Skeletal muscle cell (primary cell): Measurements from ENCODE around the gene CHST12.
"Not testable (repeated sequence)": the region's sequence is repeated elsewhere in the genome, so short reads cannot be mapped to it uniquely, and the experiment has no call there.

Experiments used
- DNase-seq: peaks from one replicate; pipeline ENCODE4 v3.0.0-alpha.2; 2010; ENCODE audit warnings: low read depth
- H3K4me3 ChIP-seq: 2 replicates; pipeline ENCODE4 v1.5.1; 2011; ENCODE audit warnings: low read depth, mild to moderate bottlenecking, control low read depth, low read length, moderate library complexity

CHST12 gene

GRCh38 chr7:2398506-2398905, 4.9 kb upstream of the CHST12 start:
- H3K4me3 ChIP-seq, result no peak overlapping the region
- no peak for DNase-seq

DNA sequence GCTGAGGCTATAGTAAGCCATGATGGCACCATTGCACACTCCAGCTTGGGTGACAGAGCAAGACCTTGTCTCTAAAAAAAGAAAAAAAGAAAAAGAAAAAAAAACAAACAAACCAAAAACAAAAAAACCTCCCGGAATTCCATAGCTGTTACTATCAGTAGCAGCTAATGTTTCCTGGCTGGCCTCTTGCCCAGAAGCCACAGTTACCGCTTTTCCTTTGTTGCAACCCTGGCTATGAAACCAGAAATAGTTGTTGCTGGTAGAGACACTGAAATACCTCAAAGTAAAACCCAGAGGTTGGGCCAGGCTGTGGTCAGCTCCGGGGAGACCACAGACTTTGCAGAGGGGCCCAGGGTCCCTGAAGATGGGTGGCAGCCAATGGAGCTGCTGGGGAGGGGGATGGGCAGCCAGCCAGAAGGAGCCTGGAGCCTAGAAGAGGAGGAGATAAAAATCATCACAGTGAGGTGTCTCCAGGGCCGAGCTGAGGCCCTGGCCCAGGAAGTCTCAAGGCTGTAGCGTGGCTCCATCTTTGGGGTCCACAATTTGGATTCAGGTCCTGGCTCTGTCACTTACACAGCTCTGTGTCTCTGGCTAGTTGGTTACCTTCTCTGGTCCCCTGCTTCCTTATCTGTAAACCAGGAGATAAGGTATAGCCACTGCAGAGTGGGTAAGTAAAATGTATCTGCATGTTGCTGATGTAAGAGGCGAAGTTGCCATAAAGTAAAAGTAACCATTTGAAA, 3.4 kb upstream of the CHST12 start:
- DNase-seq, result peak; percentile 93
- H3K4me3 ChIP-seq, result no peak overlapping the region

GRCh38 chr7:2402687-2403013, 761 bp upstream of the CHST12 start:
- H3K4me3 ChIP-seq, result peak overlapping the region; percentile 65
- no peak for DNase-seq

DNA sequence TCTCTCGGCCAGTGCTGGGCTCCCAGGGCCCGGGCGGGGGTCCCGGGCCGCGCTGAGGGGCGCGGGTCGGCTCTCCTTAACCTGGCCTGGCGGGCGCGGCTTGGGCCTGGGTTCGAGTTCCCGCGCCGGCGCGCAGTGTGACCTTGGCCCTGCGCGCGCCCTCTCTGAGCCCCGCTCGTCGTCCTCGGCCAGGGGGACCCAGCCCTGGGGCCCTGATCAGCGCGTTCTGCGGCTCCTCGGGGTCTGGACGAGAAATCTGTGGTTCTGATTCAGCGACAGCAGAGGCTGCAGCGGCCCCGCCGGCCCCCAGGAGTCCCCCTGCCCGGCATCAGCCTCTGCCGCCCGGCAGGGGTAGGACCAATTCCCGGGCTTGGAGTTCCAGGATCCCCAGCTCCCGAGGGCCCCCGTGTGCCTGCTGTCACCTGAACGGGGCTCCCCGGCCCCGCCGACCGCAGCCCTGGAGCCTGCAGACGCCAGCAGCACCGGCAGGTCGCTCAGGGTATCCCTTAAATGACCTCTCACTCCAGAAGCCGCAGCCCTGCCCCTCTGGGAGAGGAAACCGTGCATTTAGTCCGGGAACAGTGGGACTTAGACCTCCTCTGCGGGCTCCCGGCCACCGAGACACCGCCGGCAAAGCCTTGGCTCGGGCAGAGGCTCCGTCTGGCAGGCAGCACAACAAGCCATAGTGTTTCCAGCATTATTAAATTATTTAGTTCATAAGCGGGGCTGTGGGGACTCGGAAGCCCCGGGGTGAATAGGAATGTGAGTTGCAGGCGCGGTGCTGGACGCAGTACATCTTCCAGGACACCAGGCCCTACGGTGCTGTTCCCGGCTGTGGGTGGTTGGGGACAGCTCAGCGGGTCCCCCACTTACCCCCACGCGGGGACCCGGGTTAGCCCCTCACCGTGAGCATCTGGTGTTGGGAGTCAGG, 572 bp downstream of the CHST12 start:
- H3K4me3 ChIP-seq, result peak overlapping the region; percentile 82
- DNase-seq, result no peak

DNA sequence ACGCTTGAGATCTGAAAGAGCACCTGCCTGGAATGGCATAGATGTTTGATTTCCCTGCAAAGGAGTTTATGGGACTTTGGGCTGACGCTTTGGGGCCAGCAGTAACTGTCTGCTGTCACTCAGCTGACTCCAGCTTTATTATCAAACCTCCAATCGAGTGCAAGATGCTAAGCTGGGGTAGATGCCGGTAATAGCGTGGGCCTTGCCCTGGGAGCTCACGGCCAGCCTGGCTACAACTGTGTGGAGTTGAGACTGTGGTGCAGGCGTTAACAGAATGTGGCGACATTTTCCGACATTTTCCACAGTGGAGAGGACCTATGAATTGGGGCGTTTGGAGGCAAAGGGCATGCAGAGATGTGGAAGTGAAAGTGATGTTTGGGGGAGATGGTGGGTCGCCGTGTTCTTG, 1.3 kb downstream of the CHST12 start:
- DNase-seq, result no peak

DNA sequence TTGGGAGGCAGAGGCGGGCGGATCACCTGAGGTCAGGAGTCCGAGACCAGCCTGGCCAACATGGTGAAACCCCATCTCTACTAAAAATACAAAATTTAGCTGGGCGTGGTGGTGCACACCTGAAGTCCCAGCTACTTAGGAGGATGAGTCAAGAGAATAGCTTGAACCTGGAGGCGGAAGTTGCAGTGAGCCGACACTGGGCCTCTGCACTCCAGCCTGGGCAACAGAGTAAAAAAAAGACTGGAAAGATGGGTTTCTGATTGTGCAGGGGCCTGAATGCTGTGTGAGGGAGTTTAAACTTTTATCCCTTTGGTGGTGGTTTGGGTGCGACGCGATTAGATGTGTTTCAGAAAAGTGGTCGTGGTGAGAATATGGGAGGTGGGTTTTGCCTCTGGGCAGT, 1.8 kb downstream of the CHST12 start:
- DNase-seq, result no peak
- H3K4me3 ChIP-seq, result no peak overlapping the region

More for the DNA sequence above, 1.3 kb downstream of the CHST12 start:
- peak overlapping the region; percentile 82 for H3K4me3 ChIP-seq

DNA sequence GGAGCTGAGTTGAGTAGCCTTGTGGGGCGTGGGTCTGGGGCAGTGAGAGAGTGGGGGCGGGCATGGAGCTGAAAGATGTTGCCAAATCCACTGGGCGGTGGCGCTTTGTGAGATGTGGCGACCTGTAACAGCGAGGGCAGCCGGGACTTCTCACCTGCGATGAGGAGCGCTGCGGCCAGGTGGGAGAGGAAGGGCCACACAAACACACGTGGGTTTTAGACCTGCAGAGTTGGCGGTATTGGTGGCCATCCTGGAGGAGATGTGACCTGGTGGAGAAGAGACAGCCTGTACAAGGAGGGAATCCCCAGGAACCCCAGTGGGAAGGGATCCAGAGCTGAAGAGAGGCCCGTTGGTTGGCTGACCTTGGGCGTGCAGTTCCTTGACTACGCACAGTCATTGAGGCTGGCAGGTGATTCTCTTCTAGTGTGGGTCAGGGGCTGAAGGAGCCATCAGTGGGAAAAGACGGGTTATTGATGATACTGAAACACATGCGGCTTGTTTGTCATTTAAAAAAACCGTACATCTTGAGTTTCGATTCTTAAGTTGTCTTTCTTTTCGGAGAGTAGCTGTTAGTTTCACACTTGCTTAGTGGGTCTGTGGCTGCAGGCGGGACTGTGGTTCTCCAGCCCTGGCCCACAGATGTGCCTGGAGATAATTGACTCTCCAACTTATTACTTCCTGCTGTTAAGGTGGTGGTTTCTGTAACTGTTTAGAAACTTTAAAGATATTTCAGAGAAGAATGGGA, 2.4 kb downstream of the CHST12 start:
- H3K4me3 ChIP-seq, result no peak overlapping the region
- DNase-seq, result no peak

- DNase-seq, result no peak
- H3K4me3 ChIP-seq, result no peak overlapping the region
Observed at GRCh38 chr7:2409745-2410414, 6.5 kb downstream of the CHST12 start.

GRCh38 chr7:2411049-2411448, 7.6 kb downstream of the CHST12 start:
- no peak overlapping the region for H3K4me3 ChIP-seq
- DNase-seq, result no peak

DNA sequence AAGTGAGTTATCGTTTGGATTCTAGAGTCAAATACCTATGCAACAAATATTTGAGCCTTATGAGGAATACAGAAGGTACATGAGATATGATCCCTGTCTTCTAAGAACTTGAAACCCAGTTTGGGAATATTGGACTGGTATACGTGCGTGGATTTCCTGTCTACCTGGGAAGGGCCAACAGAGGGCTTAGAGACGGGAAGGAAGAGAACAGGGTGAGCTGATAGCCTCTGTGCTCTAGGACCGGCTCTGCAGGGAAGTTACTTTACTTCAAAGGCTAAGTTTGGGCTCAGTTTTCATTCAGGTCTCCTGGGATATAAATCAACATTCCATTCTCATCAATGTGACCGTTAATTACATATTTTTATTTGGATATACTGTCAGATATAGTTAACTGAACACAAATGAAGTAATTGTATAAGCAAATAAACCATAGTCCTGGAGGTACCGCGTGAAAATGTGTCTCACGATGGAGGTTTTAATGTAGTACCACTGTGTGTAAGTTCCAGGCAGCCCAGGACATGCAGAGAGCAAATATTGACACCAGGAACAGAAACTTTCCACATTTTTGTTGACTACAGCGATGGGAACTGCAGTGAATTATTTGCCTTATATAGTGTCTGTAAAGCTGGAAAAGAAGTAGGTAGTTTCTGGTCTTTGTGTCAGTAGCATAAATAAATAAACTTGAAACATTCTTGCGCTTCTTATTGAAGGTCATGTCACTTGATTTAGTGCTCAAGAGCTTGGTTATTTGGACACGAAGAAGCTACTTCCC, 8.6 kb downstream of the CHST12 start:
- no peak overlapping the region for H3K4me3 ChIP-seq
- DNase-seq, result no peak

- no peak for DNase-seq
- no peak overlapping the region for H3K4me3 ChIP-seq
Observed at GRCh38 chr7:2412587-2413201, 9.3 kb downstream of the CHST12 start.

GRCh38 chr7:2416063-2416462, 12.7 kb downstream of the CHST12 start:
- no peak overlapping the region for H3K4me3 ChIP-seq
- no peak for DNase-seq

DNA sequence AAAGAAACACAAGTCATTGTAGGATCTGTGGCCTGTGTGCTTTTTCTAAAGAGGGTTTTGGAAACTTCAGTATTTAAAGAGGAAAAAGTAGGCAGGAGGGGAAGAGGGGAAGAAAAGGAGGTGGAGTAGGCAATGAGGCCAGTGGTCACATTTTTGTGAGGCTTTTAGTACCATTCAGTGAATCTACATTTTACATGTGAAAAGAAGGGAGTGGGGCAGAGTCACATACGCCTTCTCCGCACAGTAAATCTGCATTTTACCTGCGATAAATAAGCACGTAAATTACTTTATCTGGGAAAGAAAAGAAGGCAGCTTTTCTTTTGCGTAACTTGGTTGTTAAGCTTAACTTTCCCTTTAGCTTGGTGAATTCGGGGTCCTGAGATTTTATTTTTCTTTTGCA, 13.2 kb downstream of the CHST12 start:
- no peak overlapping the region for H3K4me3 ChIP-seq
- DNase-seq, result no peak

- DNase-seq, H3K4me3 ChIP-seq: not testable (repeated sequence)
Observed at GRCh38 chr7:2417178-2417577, 13.8 kb downstream of the CHST12 start.

DNA sequence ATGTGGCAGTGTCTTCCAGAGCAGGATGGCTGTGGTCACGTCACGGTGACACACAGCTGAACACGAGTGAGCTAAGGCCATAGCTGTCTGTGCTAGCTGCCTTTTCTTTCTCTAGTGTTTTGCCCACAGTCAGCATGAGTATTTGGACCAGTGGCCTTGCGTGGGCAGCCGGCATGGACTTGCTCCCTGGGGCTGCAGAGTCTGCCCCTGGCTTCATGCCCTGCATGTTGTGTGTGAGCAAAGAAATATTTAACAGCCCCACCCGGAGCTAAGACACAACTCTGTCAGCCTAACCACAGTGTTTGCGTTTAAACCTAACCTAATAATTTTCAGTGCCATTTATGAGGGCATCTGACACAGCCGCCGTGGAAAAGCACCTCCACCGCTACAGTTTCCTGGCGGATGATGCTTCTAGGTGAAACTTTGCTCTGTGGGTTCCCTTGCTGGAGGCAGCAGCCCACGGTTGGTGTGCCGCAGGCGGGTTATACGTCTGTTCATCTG, 14.6 kb downstream of the CHST12 start:
- no peak overlapping the region for H3K4me3 ChIP-seq
- no peak for DNase-seq

- no peak overlapping the region for H3K4me3 ChIP-seq
- no peak for DNase-seq
Observed at GRCh38 chr7:2420216-2420933, 17.0 kb downstream of the CHST12 start.

DNA sequence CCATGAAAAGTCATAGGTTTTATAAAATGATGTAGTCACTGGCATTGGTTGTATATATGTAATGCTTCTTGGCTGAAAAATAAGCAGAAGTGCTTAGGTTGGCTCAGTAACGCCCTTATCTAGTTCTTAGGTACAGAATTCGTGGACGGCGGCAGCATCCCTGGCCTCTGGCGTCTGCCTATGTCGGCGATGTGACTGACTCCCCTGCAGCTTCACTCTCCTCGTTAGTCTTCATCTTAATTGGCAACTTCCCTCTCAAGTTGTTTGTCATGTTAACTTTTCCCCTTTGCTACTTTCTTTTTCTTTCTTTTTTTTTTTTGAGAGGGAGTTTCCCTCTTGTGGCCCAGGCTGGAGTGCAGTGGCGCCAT, 18.5 kb downstream of the CHST12 start:
- DNase-seq, result no peak
- no peak overlapping the region for H3K4me3 ChIP-seq

DNA sequence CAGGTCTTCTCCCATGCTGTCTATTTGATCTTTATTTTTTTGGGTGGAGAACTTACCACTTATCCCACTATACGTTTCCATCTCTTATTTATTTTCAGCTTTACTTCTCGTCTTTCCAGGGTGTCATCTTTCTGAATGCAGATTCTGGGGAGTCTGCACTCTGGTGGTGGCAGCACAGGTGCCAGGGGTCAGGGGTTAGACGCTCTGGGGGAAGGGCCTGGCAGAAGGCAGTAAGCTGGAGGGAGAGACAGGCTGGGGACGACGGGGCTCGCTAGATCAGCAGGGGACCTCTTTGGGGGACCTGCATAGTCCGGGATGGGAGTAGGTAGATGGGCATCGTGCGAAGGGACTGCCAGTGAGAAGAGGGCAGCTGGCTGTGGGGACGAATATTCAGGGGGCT, 22.3 kb downstream of the CHST12 start:
- no peak for DNase-seq
- no peak overlapping the region for H3K4me3 ChIP-seq
